K562 (cell line): Measurements from ENCODE around the gene SHB. TPM values are rescaled to one million over a fixed set of nuclear protein-coding genes. Genes with fewer than 3 reads are reported as not detected.

Experiments
- BACH1 ChIP-seq: fragments of 200-800 bp; sonication (Bioruptor generic); IDR thresholded peaks from 2 replicates; pipeline ENCODE4 v1.6.1; 2016; ENCODE audit warnings: missing genetic modification characterization, missing compliant biosample characterization
- BHLHE40 ChIP-seq: IDR thresholded peaks from 2 replicates; pipeline ENCODE4 v1.6.1; 2011; ENCODE audit warnings: low read length, improper control_type of control experiment
- FOXJ2 ChIP-seq: fragments of 200-800 bp; sonication (Bioruptor generic); IDR thresholded peaks from 2 replicates; pipeline ENCODE4 v1.6.1; 2016; ENCODE audit warnings: missing genetic modification characterization, missing compliant biosample characterization
- JUN ChIP-seq, 2 experiments: sonication (generic) in 1 of 2; formaldehyde crosslinking in 1 of 2; IDR thresholded peaks; 2 replicates each; pipeline versions ENCODE4 v1.6.1 to v1.8.0; 2012 to 2022; ENCODE audit warnings: borderline replicate concordance in 2 of 2, mild to moderate bottlenecking in 2 of 2, improper control_type of control experiment in 1 of 2, low read depth in 1 of 2, low read length in 1 of 2, missing genetic modification reagents in 1 of 2
- NFRKB ChIP-seq: fragments of 450-650 bp; IDR thresholded peaks from 2 replicates; pipeline ENCODE4 v1.6.1; 2016; ENCODE audit warnings: low read depth
- PHF20 ChIP-seq: fragments of 450-650 bp; IDR thresholded peaks from 2 replicates; pipeline ENCODE4 v1.6.1; 2018; ENCODE audit not compliant: partially characterized antibody
- PHF8 ChIP-seq: fragments of 200-600 bp; sonication (generic); IDR thresholded peaks from 2 replicates; pipeline ENCODE4 v1.6.1; 2012; ENCODE audit warnings: mixed run types, mild to moderate bottlenecking, inconsistent platforms, low read length, moderate library complexity, borderline replicate concordance
- PPARD ChIP-seq: fragments of 250-450 bp; sonication (Bioruptor Pico); IDR thresholded peaks from 2 replicates; pipeline ENCODE4 v1.8.0; 2022; ENCODE audit warnings: inconsistent platforms, mild to moderate bottlenecking, moderate library complexity
- PTTG1 ChIP-seq: fragments of 450-650 bp; IDR thresholded peaks from 2 replicates; pipeline ENCODE4 v1.6.1; 2016; ENCODE audit warnings: low read depth, mild to moderate bottlenecking, missing genetic modification characterization, missing compliant biosample characterization
- SREBF2 ChIP-seq: sonication (generic); formaldehyde crosslinking; IDR thresholded peaks from 2 replicates; pipeline ENCODE4 v1.4.0; 2020; ENCODE audit warnings: mild to moderate bottlenecking, missing genetic modification reagents
- SRSF9 ChIP-seq: fragments of 200-400 bp; formaldehyde crosslinking; IDR thresholded peaks from 2 replicates; pipeline ENCODE4 v1.6.1; 2017; ENCODE audit warnings: low read depth, low read length, borderline replicate concordance
- ZKSCAN1 ChIP-seq: fragments of 150-350 bp; IDR thresholded peaks from 2 replicates; pipeline ENCODE4 v1.6.1; 2016; ENCODE audit warnings: low read depth, low read length
- ZNF12 ChIP-seq: sonication (generic); formaldehyde crosslinking; IDR thresholded peaks from 2 replicates; pipeline ENCODE4 v1.4.0; 2020; ENCODE audit warnings: mild to moderate bottlenecking, missing genetic modification reagents
- ZNF174 ChIP-seq: fragments of 250-450 bp; sonication (Bioruptor Pico); IDR thresholded peaks from 2 replicates; pipeline ENCODE4 v1.4.0; 2020; ENCODE audit warnings: mild to moderate bottlenecking
- polyA plus RNA-seq, 8 experiments: library from polyadenylated mRNA; depleted of rRNA in 4 of 8; stranded (reverse) in 5 of 8; unstranded in 3 of 8; fragments of >200 nt; fragmentation: Nextera tagmentation in 2 of 8; fragmentation: Illumina TruSeq in 1 of 8; extraction: Ambion mirVana in 2 of 8; extraction: Trizol in 1 of 8; gene quantifications; 2 replicates each; pipeline versions ENCODE4 v1.2.1 to v1.2.3, GENCODE V29; 2011 to 2014; ENCODE audit warnings: inconsistent platforms in 1 of 8, missing spikeins in 1 of 8
- total RNA-seq, 7 experiments: library from RNA; depleted of rRNA in 6 of 7; stranded (reverse); fragments of >200 nt in 6 of 7; fragmentation: Illumina TruSeq in 2 of 7; extraction: Trizol in 2 of 7; gene quantifications; 2 replicates each; pipeline versions ENCODE4 v1.2.1 to v1.2.3, GENCODE V29; 2011 to 2021; ENCODE audit warnings: low replicate concordance in 1 of 7
- TF ChIP-seq, protein P1 (sequence below): IDR thresholded peaks from 2 replicates; pipeline ENCODE4 v1.6.1; 2016; ENCODE audit warnings: missing genetic modification characterization, missing compliant biosample characterization
- TF ChIP-seq, protein P2 (sequence below), 2 experiments: IDR thresholded peaks; 2 replicates each; pipeline ENCODE4 v1.6.1; 2011; ENCODE audit warnings: borderline replicate concordance in 1 of 2, control low read depth in 1 of 2, low read depth in 1 of 2, low read length in 1 of 2, mild to moderate bottlenecking in 1 of 2, mixed read lengths in 1 of 2, moderate library complexity in 1 of 2; ENCODE audit not compliant: insufficient read depth in 1 of 2, insufficient read length in 1 of 2, poor library complexity in 1 of 2, severe bottlenecking in 1 of 2; ENCODE audit errors: extremely low read depth in 1 of 2
- TF ChIP-seq, protein P3 (sequence below): fragments of 450-650 bp; formaldehyde crosslinking; IDR thresholded peaks from 2 replicates; pipeline ENCODE4 v1.4.0; 2022; ENCODE audit warnings: missing genetic modification characterization
- TF ChIP-seq, protein P4 (sequence below): fragments of 250-450 bp; sonication (Bioruptor Pico); IDR thresholded peaks from 2 replicates; pipeline ENCODE4 v1.5.1; 2021; ENCODE audit warnings: mild to moderate bottlenecking
- TF ChIP-seq, protein P5 (sequence below): fragments of 450-650 bp; IDR thresholded peaks from 2 replicates; pipeline ENCODE4 v1.6.1; 2016

Gene SHB
- total and polyA plus RNA-seq, 9 of the 15 experiments (the other 6 are each of a cell fraction or from before 2014, with no cell fraction given): 0.78 to 16.0 (median 5.3) TPM

DNA sequence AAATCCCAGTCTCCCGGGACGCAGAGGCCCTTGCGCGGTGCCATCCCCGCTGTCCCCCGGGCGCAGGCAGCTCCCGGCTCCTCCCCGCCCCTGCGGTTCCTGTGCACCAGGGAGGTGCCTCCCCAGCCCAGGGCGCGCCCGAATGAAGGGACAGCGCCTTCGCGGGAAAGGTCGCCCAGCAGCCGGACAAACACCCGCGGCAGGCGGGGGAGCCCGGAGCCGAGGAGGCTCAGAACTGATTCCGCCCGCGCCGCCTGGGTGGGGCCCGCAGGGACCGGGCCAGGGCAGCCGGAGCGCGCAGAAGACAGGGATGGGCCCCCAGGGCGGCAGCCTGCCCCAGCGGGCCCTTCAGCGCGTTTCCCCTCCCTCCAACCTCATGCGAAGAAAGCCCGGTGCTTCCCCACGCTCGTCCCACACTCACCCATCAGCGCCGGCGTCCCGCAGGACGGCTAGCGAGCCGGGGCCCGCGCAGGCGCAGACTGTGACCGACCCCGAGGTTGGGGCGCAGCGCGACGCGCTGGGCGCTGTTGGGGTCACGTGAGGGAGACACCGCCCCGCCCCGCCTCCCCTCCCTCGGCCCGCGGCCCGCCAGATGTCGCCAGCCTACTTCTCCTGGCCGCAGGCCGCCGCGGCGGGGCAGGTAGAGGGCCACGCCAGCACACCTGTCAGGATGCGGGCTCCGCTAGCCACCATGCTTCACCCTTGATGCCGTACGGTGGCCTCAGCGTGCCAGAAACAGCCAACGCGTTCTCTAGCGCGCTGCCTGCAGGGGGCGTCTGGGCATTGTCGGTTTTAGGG is 165.2 kb downstream of the SHB start, which contains the start of gene SLC25A51 (continued):
- TF ChIP-seq NFRKB (peak; percentile 34; the same call in 1 of the 2 replicates), FOXJ2 (tag) (peak; percentile 0; the same call in 1 of the 2 replicates), ZNF12 (CRISPR knock-in tag) (0 out of 2 replicates have a peak, but pooled peaks have one; percentile 22), ZNF174 (no peak), PTTG1 (no peak), BHLHE40 (peak; percentile 96), SREBF2 (no peak), JUN (IDR thresholded peaks at IDR 0.05; ENCODE audit: borderline replicate concordance, low read depth, low read length) (peak; percentile 53; the same call in 1 of the 2 replicates), JUN (CRISPR knock-in tag; IDR thresholded peaks at IDR 0.05; ENCODE audit: borderline replicate concordance) (no peak; the same call in 1 of the 2 replicates), ZKSCAN1 (peak; percentile 87), BACH1 (tag) (no peak), PHF8 (peak; percentile 96; the same call in 1 of the 2 replicates), PPARD (no peak), SRSF9 (no peak), PHF20 (peak; percentile 85)
- TF ChIP-seq, protein P1, sequence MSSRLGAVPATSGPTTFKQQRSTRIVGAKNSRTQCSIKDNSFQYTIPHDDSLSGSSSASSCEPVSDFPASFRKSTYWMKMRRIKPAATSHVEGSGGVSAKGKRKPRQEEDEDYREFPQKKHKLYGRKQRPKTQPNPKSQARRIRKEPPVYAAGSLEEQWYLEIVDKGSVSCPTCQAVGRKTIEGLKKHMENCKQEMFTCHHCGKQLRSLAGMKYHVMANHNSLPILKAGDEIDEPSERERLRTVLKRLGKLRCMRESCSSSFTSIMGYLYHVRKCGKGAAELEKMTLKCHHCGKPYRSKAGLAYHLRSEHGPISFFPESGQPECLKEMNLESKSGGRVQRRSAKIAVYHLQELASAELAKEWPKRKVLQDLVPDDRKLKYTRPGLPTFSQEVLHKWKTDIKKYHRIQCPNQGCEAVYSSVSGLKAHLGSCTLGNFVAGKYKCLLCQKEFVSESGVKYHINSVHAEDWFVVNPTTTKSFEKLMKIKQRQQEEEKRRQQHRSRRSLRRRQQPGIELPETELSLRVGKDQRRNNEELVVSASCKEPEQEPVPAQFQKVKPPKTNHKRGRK (tag): no peak
- TF ChIP-seq, protein P2, sequence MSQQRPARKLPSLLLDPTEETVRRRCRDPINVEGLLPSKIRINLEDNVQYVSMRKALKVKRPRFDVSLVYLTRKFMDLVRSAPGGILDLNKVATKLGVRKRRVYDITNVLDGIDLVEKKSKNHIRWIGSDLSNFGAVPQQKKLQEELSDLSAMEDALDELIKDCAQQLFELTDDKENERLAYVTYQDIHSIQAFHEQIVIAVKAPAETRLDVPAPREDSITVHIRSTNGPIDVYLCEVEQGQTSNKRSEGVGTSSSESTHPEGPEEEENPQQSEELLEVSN (IDR thresholded peaks at IDR 0.05; ENCODE audit: borderline replicate concordance in 1 of 2, extremely low read depth in 1 of 2, insufficient read depth in 1 of 2, insufficient read length in 1 of 2, low read depth in 1 of 2, low read length in 1 of 2, poor library complexity in 1 of 2, severe bottlenecking in 1 of 2): peak; percentile 62 to 83
- TF ChIP-seq, protein P3, sequence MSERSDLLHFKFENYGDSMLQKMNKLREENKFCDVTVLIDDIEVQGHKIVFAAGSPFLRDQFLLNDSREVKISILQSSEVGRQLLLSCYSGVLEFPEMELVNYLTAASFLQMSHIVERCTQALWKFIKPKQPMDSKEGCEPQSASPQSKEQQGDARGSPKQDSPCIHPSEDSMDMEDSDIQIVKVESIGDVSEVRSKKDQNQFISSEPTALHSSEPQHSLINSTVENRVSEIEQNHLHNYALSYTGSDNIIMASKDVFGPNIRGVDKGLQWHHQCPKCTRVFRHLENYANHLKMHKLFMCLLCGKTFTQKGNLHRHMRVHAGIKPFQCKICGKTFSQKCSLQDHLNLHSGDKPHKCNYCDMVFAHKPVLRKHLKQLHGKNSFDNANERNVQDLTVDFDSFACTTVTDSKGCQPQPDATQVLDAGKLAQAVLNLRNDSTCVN: 0 out of 2 replicates have a peak, but pooled peaks have one; percentile 60
- TF ChIP-seq, protein P4, sequence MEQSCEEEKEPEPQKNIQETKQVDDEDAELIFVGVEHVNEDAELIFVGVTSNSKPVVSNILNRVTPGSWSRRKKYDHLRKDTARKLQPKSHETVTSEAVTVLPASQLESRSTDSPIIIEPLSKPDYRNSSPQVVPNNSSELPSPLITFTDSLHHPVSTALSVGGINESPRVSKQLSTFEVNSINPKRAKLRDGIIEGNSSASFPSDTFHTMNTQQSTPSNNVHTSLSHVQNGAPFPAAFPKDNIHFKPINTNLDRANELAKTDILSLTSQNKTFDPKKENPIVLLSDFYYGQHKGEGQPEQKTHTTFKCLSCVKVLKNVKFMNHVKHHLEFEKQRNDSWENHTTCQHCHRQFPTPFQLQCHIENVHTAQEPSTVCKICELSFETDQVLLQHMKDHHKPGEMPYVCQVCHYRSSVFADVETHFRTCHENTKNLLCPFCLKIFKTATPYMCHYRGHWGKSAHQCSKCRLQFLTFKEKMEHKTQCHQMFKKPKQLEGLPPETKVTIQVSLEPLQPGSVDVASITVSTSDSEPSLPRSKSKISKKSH: no peak
- TF ChIP-seq, protein P5, sequence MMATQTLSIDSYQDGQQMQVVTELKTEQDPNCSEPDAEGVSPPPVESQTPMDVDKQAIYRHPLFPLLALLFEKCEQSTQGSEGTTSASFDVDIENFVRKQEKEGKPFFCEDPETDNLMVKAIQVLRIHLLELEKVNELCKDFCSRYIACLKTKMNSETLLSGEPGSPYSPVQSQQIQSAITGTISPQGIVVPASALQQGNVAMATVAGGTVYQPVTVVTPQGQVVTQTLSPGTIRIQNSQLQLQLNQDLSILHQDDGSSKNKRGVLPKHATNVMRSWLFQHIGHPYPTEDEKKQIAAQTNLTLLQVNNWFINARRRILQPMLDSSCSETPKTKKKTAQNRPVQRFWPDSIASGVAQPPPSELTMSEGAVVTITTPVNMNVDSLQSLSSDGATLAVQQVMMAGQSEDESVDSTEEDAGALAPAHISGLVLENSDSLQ: peak; percentile 55
